ENCODE data around the gene LUZP1.

Gene LUZP1

DNA sequence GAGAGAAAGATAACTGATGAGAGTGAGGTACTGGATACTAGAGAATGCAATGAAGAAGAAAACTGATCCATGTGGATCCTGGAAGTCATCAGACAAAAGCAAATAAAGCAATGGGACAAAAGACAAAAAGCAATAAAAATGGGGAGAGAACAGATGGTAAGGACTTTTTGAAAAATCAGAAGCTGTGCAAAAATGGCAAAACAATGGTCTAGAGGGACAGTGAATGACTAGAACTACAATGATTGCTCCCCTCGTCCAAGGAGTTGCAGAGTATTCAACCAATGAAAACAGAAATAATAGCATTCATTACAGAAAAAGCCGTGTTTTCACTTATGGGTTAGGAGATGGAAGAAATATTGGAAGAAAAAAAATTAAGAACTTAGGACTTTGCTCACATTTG is 18.5 kb downstream of the LUZP1 start:
- no peak for DNase-seq

DNA sequence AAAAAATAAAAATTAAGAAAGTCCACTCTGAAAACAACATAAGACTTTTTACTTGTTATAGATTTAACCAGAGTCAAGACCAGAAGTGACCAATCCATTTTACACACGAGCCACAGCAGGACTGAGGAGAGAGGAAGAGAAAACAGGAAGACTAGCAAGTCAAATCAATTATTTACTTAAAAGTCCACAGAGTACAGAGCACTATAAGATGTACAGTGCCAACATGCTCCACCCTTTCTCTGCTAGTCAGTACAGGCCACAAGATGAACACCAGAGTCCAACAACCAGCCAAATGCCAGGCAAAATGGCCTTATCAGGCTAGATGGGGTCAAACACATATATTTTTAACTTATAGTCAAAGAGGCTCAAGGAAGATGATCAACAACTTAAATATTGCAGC is 19.5 kb downstream of the LUZP1 start:
- no peak for DNase-seq

DNA sequence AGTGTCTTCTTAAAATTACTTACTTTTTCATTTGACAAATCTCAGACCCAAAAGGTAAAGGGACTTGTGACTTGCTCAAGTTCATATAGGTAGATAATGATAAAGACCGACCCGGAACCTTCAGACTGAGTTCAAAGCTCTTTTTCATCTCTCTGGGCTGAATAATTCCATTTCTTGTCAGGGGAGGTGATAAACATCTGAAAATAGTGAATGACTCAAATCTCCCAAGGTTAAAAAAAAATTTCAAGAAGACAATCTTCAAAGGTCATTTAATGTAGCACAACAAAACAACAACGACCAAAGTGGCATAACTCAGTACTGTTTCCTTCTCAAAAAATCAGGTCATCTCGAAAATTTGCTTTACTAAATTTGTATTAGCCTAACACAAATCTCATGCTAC is 20.6 kb downstream of the LUZP1 start:
- DNase-seq: no peak

- no peak for DNase-seq
Measured at GRCh38 chr1:23140940-23141596, 27.6 kb downstream of the LUZP1 start.

GRCh38 chr1:23135268-23135667 is 33.4 kb downstream of the LUZP1 start:
- DNase-seq: no peak

- no peak for DNase-seq
Measured at GRCh38 chr1:23134055-23134454, 34.6 kb downstream of the LUZP1 start.

DNA sequence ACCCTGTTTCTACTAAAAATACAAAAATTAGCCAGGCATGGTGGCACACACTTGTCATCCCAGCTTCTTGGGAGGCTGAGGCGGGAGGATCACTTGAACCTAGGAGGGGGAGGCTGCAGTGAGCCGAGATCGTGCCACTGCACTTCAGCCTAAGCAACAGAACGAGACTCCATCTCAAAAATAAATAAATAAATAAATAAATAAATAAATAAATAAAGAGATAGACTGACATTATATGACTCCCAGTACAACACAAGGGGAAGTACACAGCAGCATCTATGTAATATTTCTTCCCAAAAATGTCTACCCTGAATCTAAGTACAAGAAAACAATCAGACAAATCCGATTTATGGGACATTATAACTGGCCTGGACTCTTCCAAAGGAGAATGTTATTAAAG is 35.1 kb downstream of the LUZP1 start:
- no peak for DNase-seq

GRCh38 chr1:23132033-23132432 is 36.6 kb downstream of the LUZP1 start:
- DNase-seq: no peak

GRCh38 chr1:23129846-23130245 is 38.8 kb downstream of the LUZP1 start:
- no peak for DNase-seq

GRCh38 chr1:23126801-23127200 is 41.9 kb downstream of the LUZP1 start:
- no peak for DNase-seq

DNA sequence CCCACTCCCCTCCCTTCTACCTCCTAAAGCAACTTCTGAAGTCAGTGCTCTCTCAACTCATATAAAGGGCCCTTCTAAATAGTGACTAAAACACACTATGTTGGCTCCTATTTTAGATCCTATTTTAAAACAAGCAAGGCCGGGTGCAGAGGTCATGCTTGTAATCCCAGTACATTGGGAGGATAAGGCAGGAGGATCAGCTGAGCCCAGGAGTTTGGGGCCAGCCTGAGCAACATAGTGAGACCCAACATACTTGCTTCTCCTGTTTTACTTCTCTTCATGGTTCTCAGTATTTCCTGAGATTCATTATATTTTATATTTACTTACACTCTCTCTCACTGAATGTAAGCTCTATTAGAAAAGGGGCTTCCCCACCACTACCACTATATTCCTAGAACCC is 42.5 kb downstream of the LUZP1 start:
- DNase-seq: no peak

DNA sequence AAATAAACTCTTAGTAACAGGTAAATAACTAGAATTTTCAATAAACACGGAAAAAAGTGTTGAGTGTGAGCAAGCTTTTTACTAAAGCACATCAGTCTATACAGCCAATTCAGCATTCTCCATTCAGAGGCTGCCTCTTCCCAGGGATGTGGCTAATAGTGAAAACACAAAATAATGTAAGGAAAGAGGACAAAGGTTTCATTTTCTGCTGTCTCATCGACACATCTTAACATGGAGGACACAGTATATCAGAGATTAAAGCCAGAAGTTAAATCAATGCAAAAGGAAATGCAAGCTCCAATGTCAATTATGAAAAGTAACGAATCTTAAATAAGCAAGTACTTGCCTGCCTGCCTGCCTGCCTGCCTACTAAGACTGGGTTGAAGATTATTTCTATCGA is 43.2 kb downstream of the LUZP1 start:
- no peak for DNase-seq

DNA sequence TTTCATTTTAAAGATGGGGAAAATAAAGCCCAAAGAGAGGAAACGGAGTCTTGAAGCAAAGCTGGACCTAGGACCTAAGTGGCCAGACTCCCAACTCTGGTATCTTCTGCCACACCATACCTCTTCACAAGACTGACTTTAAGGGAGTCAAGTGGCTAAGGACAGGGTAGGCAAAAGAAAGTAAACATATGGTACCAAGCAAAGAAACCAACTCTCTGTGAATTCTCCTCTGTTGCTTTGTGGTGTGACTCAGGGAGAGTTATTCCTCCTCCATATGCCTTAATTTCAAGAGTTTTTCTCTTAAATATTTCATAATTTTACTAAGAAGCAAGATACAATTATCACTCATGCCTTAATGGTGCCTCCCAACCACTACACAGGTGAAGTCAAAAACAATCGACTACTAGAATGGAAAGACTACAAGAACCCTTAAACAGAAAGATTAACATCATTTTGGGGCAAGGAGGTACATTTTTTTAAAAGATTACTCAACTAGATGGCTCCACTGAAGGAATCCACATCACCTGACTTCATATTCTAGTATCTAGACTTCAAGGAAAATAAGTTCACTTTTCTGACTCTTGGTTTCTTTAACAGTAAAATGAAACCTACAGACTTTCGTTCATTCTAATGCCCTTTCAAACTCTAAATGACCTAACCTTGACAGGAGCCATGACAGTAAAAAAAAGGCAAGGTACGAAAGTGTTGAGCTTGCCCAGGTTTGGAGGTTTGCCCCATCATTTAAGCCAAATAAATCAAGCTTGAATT is 44.2 kb downstream of the LUZP1 start:
- DNase-seq: no peak

DNA sequence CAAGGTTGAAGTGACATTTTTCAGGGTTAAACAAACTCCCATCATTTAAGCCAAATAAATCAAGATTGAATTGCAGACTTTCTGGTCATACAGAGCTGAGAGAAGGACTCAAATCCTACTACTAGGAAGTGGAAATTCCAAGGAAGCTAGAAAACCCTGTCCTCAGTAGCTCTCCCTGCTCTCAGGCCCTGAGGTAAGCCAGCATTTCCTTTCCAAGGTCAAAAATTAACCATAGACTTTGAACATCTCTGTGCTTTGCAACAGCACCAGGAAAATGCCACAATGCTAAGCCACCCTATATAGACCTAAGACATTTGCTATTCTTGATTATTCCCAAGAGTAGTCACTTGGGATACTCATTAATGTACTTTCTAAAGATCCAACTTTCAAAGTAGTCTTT is 45.1 kb downstream of the LUZP1 start:
- no peak for DNase-seq

GRCh38 chr1:23122796-23123195 is 45.9 kb downstream of the LUZP1 start:
- no peak for DNase-seq

DNA sequence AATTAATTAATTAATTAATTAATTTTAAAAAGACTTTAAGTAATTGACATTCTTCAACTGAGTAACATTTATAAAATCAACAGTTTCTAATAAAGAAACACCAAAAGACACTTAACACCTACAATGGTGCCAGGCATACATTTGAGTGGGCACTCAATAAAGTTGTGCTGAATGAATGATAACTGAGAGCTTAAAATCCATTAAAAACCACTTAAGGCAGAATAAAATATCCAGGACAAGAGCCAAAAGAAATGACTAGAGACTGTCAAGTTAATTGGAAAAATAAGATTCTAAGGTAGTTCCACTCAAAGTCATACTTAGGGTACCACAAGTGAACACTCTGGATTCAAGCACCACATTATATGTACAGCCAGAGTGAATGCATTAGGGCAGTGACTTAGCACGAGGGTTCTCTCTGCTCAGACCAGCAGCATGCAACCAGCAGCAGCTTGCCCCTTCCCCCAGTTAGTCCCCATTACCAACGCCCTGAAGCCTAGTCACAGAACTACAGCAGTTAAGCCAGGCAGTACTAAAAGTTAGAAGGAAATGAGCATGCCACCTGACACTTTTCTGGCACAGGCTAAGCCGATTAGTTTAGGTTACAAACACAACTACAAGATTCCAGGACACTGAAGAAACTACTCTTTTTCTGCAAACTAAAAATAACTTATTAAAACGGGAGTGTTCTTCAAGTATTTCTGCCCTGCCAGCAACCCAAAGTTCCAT is 46.5 kb downstream of the LUZP1 start:
- DNase-seq: no peak

DNA sequence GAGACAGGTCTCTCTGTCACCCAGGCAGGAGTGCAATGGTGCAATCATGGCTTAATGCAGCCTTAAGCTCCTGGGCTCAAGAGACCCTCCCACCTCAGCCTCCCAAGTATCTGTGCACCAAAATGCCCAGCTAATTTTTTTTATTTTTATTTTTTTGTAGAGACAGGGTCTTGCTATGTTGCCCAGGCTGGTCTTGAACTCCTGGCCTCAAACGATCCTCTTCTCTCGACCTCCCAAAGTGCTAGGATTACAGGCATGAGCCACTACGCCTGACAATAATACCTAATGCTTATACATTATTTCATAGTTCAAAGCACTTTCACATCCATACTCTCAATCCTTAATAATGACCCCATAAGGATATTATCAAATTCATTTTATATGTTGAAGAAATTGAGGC is 48.3 kb downstream of the LUZP1 start:
- DNase-seq: no peak

DNA sequence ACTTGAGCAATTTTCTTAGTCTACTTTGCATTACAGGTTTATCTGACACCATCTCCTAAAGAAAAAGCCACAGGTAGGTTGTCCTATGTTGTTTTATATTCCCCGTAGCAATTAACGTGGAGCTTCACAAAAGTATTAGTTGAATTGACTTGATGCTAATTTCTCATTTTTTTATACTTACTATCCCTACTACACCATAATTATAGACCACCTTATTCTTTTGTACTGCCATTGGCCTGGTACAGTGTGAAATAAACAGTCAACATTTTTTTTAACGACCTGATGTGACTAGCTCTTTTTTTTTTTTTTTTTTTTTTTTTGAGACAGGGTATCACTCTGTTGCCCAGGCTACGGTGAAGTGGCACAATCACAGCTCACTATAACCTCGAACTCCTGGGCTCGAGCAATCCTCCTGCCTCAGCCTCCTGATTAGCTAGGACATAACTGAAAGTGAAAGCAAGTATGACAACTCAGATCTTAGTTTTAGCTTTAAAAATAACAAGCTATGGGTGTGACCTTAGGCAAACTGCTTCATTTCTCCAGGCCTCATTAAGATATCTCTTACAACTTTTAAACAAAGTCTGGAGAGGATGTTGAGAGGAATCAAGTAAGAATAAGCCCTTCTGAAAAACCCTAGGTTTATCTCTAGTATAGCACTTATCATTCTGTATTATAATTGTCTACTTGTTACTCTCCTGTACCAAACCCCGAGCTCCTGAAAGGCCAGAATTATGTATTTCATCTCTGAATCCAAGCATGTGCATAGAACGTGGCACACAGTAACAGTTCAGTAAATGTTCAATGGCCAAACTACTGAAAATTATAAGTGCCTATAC is 49.5 kb downstream of the LUZP1 start:
- DNase-seq: peak; percentile 28

DNA sequence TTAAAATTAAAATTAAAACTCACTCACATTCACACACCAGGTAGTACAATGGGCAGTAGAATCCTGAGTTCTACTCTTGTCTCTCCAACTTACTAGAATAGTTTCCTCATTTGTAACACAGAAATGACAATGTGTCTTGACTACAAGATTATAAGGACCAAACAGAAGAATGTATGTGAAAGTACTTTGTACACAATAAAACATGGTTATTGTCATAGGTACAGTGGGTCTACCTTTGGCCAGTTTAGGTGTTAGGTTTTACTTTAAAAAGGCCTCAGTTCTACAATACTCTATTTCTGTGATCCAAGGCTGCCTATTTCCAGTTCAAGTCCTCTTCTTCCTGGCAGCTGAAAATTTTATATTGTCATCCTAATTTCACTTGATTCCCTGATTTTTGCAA is 50.2 kb downstream of the LUZP1 start:
- no peak for DNase-seq

DNA sequence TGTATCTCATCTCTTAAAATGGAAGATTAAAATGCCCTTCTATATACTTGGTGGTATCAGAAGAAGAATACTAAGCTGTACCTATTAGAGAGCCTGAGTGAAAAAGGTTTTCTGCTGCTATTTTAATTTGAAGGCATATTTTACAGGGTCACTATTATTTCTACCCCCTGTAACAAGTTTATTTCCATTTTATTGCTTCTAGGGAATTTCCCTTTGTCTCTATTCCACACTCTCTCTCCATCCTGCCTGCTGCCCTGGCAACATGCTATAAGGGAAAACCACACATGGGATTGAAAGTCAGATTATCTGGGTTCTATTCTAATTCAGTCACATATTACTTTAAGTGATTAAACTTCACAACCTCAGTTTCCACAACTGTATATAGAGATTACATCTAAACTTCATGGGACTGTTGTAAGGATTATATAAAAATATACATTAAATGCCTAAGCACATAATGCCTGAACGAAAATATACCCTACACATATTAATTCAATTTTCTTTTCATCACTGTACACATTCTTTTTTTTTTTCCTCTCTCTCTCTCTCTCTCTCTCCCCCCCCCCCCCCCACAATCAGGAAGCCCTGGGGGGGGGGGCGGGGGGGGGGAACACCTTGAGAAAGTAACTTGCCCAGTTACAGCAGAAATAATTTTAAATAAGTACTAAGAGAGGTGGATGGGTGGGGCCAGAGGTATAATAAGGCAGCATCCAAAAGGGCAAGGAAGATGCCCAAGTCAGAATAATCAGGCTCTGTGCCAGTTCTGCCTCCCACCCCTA is 51.5 kb downstream of the LUZP1 start:
- DNase-seq: no peak

- no peak for DNase-seq
Measured at GRCh38 chr1:23116216-23116836, 52.3 kb downstream of the LUZP1 start.

All from stimulated activated naive CD4-positive, alpha-beta T cell treated with Interleukin-2 at 50 U/mL for 16 hours (primary cell).